NCI-H526 (cell line): ENCODE measurements around the gene GPR65.

ENCODE experiments used
- DNase-seq, 2 experiments: peaks; one replicate each; lab custom pipeline; 2025; lab: John Stamatoyannopoulos, UW

The GPR65 gene

DNA sequence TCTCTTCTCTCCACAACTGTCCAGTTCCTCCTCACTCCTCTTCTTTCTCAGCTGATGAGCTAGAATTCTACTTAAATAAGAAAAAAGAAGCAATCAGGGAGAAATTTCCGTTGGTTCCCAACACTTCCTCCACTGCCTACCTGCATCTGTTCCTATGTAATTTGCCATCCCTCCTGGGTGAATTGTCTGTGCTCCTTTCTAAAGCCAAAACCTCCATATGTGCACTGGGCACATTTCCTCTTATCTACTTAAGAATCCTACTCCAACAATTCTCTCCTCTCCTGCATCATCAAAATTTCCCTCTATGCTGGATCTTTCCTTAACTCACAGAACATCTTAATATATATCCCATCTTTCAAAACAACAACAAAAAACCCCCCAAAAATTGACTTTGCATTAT is 35.2 kb downstream of the GPR65 start:
- DNase-seq = no peak

GRCh38 chr14:88043529-88044443 is 38.9 kb downstream of the GPR65 start:
- DNase-seq = no peak

DNA sequence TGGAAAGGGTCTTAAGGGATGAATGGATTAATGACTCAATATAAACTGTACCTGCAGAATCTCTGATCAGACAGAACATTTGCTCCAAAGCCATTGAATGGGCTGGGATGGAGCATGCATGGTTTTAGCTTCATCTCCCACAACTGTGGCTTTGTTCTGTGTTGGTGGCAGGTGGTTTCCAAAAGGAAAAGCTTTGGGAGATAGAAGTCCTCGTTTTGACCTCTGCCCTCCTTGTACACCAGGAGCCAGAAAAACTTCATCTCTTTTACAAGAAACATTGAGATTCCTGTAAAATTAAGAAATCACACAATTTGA is 39.5 kb downstream of the GPR65 start:
- DNase-seq = no peak

GRCh38 chr14:88044776-88045446 is 40.0 kb downstream of the GPR65 start:
- DNase-seq = no peak

GRCh38 chr14:88045705-88046104 is 40.8 kb downstream of the GPR65 start:
- no peak for DNase-seq

GRCh38 chr14:88048351-88048750 is 43.4 kb downstream of the GPR65 start:
- no peak for DNase-seq

- DNase-seq = no peak
Observed at GRCh38 chr14:88049266-88049665, 44.3 kb downstream of the GPR65 start.

DNA sequence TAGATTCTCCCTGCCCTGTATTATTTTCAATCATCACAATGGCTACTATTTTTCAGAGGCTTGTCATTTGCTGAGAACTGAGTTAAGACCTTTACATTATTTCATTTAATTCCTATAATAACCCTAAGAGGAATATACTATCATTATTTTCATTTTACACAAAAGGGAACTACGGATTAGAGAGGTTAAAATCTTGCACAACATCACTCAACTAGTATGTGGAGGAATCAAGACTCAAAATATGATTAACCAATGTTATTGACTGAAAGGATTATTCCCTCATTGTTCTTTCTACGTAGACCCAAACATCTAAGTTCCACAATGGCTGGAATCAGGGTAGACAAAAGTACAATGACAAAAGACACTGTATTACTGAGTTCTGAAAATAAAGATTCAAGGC is 45.0 kb downstream of the GPR65 start:
- no peak for DNase-seq

DNA sequence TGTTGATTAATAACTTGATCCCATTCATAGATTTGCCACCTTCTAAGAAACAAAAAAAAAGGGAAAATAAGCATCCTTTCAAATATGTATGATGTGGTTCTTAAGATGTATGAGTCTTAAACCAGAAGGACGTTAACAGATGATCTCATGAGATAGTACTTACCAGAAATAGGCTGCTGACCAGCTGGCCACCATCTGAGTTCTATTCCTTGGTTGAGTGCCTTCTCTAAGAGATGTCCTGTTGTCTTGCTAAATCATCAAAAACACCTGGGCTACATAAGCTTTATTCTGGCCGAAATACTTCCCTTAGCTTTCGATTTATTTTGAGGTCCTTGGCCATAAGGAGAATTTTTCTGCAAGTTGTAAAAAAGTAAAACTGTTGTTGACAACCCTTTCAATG is 55.6 kb downstream of the GPR65 start:
- DNase-seq = no peak

GRCh38 chr14:88063811-88064210 is 58.9 kb downstream of the GPR65 start:
- no peak for DNase-seq
